COLO829 (cell line): ENCODE results near the gene LCLAT1.

ENCODE experiments used
- DNase-seq: peaks from one replicate; pipeline ENCODE4 v3.0.0; 2012; ENCODE audit warnings: low spot score

The LCLAT1 gene

GRCh38 chr2:30516166-30516565 lies 69.1 kb downstream of the LCLAT1 start:
- no peak for DNase-seq

GRCh38 chr2:30519796-30520195 lies 72.8 kb downstream of the LCLAT1 start:
- DNase-seq: no peak

GRCh38 chr2:30522421-30522820 lies 75.4 kb downstream of the LCLAT1 start:
- DNase-seq: no peak

- DNase-seq: no peak
Observed at GRCh38 chr2:30527411-30527810, 80.4 kb downstream of the LCLAT1 start.

- DNase-seq: no peak
Observed at GRCh38 chr2:30527859-30528258, 80.8 kb downstream of the LCLAT1 start.

- DNase-seq: no peak
Observed at GRCh38 chr2:30530346-30530745, 83.3 kb downstream of the LCLAT1 start.

DNA sequence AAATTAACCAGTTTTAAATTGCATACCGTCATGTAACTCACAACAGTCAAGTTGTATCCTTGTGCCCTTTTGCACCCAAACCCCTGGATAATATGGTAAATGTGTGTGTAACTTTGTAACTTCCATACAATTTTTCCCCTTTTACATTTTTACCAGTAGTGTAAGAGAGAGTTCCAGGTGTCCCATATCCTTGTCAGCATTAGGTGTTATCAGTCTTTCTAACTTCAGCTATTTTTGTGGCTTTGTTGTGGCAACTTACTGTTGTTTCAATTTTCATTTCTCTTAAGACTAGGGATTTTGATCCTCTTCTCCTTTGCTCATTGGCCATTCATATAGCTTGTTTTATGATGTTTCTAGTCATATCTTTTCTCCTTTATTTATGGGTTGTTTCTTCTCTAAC lies 94.6 kb downstream of the LCLAT1 start:
- DNase-seq: no peak

GRCh38 chr2:30545875-30546274 lies 98.8 kb downstream of the LCLAT1 start:
- DNase-seq: no peak

DNA sequence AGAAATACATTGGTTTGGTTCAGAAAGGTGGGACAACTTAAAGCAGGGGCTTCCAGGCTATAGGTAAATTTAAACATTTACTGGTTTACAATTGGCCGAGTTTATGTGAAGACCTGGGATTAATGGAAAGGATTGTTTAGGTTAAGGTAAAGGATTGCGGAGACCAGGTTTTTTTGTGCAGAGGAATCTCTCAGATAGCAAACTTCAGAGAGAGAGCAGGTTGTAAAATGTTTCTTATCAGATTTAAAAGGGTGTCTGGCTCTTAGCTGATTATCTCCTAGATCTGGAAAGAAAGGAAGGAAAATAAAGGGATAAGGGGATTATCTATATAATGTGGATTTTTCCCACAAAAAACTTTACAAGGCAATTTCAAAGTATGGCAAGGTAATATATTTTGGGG lies 101.3 kb downstream of the LCLAT1 start:
- no peak for DNase-seq

DNA sequence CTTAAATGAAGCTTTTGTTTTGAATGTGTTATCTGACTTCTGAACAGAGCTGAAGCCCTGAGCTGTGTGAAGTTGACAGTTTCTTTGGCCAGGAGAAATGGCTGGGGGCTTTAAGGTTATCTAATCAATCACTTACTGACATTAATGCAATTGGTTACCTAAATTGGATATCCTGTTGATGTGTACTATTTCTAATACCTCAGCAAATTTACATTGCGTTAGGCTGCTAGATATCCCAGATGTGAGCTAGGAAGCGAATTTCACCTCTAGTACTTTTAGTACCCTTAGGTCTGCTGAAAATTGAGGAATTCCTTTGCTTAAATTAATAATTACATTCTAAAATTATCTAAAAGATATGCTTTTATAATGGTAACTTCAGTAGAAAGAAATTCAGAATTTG lies 102.0 kb downstream of the LCLAT1 start:
- DNase-seq: no peak

DNA sequence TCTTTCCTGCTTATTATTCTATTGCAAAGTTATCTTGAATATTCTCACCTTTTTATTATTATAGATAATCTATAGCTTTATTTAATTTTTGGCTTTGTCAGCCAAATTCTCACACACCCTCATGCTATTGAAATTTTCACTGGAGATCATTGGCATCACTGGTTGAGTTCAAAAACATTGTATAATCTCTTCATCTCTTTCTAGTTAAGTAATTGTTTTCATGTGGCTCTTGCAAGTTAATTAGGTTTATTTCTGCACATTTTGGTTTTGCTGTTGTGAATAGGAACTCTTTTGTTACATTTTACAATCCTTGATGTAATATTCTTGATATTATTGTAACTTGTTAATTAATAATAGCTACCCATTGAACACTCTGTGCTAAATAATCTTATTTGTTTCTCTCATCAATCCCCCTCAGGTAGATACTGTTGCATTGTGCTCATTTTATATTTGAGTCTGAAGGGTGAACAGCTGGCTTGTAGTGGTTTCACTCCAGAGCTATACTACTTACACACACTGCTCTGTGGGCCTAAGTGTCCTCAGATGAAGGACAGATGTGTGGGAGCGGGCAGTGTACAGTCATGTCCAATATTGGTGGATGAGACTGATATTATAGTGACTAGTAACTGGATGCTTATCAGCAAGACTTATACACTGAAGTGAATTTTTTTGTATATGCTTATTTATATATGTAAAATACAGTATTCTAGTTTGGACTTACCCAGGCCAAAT lies 112.7 kb downstream of the LCLAT1 start:
- DNase-seq: no peak

DNA sequence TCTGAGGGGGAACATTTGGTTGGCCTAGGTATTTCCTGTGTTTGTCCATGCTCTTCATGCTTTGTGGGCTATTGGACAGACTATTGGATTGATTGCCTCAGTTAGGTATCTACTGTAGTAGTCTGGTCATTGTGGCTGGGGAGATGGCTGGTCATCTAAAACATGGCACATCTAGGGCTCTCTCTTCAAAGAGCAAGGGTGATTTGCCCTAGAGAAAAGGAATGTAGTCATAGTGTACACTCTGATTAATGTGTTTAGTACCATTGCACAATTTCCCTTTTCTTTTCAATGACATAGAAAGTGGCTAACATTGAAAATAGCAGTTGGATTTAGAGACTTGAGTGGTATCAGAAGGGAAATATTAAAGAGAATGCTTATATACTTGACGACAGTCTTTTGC lies 114.3 kb downstream of the LCLAT1 start:
- no peak for DNase-seq

DNA sequence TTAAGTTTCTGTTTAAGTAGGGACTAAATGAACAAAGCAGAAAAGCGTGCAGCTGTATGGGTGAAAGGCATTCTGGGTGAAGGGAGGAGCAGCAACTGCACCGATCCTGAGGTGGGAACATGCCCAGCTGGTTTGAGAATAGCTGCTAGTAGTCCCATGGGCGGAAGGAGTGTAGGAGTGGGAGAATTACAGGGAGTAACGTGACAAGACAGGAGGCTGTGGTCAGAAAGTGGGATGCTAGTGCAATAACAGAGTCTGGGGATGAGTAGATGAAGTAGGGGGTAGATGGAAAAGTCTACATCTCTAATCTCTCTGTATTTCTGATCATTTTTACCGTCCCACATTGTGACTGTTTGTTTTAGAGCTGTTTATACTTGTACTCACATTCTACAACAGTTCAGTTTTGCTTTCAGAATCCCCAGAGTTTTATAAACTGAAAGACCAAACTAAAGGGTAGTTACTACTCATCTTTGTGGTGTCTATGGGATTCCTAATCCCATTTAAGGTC lies 118.9 kb downstream of the LCLAT1 start:
- DNase-seq: no peak

GRCh38 chr2:30566631-30567030 lies 119.6 kb downstream of the LCLAT1 start:
- DNase-seq: no peak

- no peak for DNase-seq
Observed at GRCh38 chr2:30567317-30567716, 120.3 kb downstream of the LCLAT1 start.

DNA sequence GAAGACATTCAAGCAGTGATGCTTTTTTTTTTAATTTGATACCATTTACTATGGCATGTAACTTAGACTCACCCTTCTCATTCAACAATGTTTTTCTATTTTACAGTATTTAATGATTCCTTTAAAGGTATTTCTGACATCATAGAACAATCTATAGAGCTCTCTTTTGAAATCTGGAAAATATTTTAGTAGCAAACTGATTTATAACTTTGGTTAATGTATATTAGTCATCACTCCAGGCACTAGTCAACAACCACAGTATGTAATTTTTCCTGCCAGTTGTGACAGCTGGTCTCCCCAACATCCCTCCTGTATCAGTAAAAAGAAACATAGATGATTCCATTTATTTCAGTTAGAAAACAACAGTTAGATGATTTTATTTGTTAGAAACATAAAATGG lies 122.9 kb downstream of the LCLAT1 start:
- DNase-seq: no peak

GRCh38 chr2:30577151-30577550 lies 130.1 kb downstream of the LCLAT1 start:
- no peak for DNase-seq

- no peak for DNase-seq
Observed at GRCh38 chr2:30580391-30580790, 133.3 kb downstream of the LCLAT1 start.

DNA sequence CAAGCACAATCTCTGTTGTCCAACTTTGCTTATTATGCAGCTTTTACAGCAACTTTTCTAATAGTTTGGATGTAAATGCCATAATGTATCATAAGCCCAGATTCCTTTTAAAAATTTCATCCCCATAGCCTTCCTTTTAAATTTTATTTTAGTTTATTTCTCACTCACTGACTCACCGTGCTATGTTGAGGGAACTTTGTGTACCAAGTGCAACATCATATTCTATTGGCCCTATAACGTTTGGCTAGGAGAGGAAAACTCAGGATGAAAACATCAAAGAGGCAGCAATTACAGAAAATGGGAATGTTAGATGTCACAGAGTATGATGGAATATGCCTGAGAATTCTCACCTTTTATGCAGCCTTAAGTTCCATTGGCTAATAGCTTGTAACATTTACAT lies 135.5 kb downstream of the LCLAT1 start:
- no peak for DNase-seq

GRCh38 chr2:30583204-30583749 lies 136.2 kb downstream of the LCLAT1 start:
- DNase-seq: no peak

DNA sequence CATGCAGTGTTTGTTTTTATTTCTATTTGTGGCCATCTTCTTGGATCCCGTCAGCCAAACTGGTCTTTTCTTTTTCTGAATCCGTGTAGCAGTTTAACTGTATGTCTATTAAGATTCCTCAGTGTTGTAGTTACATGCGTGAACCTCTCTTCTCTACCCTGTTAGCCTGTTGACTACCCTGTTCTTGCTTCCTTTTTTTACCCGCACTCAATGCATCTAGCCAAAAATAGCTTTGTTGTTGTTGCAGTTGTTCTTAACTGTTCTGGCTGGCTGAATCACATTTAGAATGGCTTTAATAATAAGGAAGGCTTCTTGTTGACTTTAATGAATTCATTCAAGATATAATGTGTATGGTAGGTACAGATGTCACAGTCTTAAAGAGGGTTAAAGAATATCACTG lies 137.1 kb downstream of the LCLAT1 start:
- no peak for DNase-seq

GRCh38 chr2:30588994-30589393 lies 141.9 kb downstream of the LCLAT1 start:
- DNase-seq: no peak

GRCh38 chr2:30590407-30590806 lies 143.4 kb downstream of the LCLAT1 start:
- no peak for DNase-seq

DNA sequence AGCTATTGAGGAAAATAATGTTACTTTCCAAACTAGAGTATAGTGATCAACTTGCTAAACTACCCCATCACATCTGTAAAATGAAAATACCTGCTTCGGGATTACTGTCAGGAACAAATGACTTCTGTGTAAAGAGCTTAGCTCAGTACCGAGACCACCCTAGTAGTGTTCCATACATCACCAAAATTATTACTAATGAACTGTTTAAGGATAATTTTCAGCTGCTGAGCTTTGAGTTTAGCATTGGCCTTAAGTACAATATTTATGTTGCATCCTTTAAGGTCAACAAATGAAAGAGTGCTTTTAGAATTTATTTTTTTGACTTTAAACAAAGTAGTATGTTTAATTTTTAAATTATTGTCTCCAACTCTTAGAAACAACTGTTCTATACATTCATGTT lies 144.1 kb downstream of the LCLAT1 start:
- DNase-seq: no peak
